ENCODE data around the gene ALDOA. TPM values are rescaled to one million over a fixed set of nuclear protein-coding genes. Genes with fewer than 3 reads are reported as not detected.

ALDOA gene
- total and polyA plus RNA-seq, 9 of the 15 experiments (the other 6 are each of a cell fraction or from before 2014, with no cell fraction given) = 311 to 2,224 (median 1,293) TPM

GRCh38 chr16:30063893-30064728 lies 1.4 kb upstream of the ALDOA start (continued):
- TF ChIP-seq, protein P1, sequence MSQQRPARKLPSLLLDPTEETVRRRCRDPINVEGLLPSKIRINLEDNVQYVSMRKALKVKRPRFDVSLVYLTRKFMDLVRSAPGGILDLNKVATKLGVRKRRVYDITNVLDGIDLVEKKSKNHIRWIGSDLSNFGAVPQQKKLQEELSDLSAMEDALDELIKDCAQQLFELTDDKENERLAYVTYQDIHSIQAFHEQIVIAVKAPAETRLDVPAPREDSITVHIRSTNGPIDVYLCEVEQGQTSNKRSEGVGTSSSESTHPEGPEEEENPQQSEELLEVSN (IDR thresholded peaks at IDR 0.05; ENCODE audit: borderline replicate concordance in 1 of 2, extremely low read depth in 1 of 2, insufficient read depth in 1 of 2, insufficient read length in 1 of 2, low read depth in 1 of 2, low read length in 1 of 2, poor library complexity in 1 of 2, severe bottlenecking in 1 of 2) = peak in 1 of 2 experiments; percentile 26
- TF ChIP-seq ATF1 (CRISPR knock-in tag; IDR thresholded peaks at IDR 0.05) (no peak), ATF1 (tag; IDR thresholded peaks at IDR 0.05) (peak; percentile 73), HNRNPL (IDR thresholded peaks at IDR 0.05; ENCODE audit: low read depth, low read length) (no peak), MTA1 (IDR thresholded peaks at IDR 0.05; ENCODE audit: borderline replicate concordance) (peak; percentile 25; the same call in 1 of the 2 replicates), POLR2AphosphoS5 (IDR thresholded peaks at IDR 0.05; ENCODE audit: control insufficient read depth, insufficient read depth, low read depth, low read length) (peak; percentile 38; the same call in 1 of the 2 replicates), NKRF (IDR thresholded peaks at IDR 0.05; ENCODE audit: borderline replicate concordance) (no peak), MEIS2 (IDR thresholded peaks at IDR 0.05; ENCODE audit: partially characterized antibody) (peak; percentile 72), MTF1 (CRISPR knock-in tag; IDR thresholded peaks at IDR 0.05; ENCODE audit: borderline replicate concordance) (0 out of 2 replicates have a peak, but pooled peaks have one; percentile 33), RAD21 (CRISPR knock-in tag; conservative IDR thresholded peaks at IDR 0.05 in 1 of 2, IDR thresholded peaks at IDR 0.05 in 1 of 2) (peak; percentile 49 to 56), L3MBTL2 (IDR thresholded peaks at IDR 0.05) (peak; percentile 68), ZNF282 (CRISPR knock-in tag; IDR thresholded peaks at IDR 0.05) (no peak), TEAD1 (CRISPR knock-in tag; IDR thresholded peaks at IDR 0.05) (no peak), PTBP1 (IDR thresholded peaks at IDR 0.05; ENCODE audit: low read depth, low read length) (0 out of 2 replicates have a peak, but pooled peaks have one; percentile 26), MYNN (IDR thresholded peaks at IDR 0.05) (peak; percentile 54; the same call in 1 of the 2 replicates), MYNN (CRISPR knock-in tag; IDR thresholded peaks at IDR 0.05) (no peak), CBFA2T2 (conservative IDR thresholded peaks at IDR 0.05) (peak; percentile 44), YY1 (IDR thresholded peaks at IDR 0.05; ENCODE audit: borderline replicate concordance in 1 of 3, control insufficient read depth in 1 of 3, extremely low read depth in 1 of 3, insufficient read depth in 3 of 3, insufficient read length in 1 of 3, insufficient replicate concordance in 2 of 3, low read depth in 1 of 3, low read length in 2 of 3) (peak in 1 of 3 experiments; percentile 34), BRD9 (IDR thresholded peaks at IDR 0.05; ENCODE audit: low read depth, partially characterized antibody) (peak; percentile 28), HLTF (IDR thresholded peaks at IDR 0.05) (no peak)
- TF ChIP-seq, protein P2, sequence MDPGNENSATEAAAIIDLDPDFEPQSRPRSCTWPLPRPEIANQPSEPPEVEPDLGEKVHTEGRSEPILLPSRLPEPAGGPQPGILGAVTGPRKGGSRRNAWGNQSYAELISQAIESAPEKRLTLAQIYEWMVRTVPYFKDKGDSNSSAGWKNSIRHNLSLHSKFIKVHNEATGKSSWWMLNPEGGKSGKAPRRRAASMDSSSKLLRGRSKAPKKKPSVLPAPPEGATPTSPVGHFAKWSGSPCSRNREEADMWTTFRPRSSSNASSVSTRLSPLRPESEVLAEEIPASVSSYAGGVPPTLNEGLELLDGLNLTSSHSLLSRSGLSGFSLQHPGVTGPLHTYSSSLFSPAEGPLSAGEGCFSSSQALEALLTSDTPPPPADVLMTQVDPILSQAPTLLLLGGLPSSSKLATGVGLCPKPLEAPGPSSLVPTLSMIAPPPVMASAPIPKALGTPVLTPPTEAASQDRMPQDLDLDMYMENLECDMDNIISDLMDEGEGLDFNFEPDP (CRISPR knock-in tag; IDR thresholded peaks at IDR 0.05) = no peak

Measured in K562 (cell line).